SH-SY5Y (cell line): ENCODE data around the gene ECHDC3.

ENCODE experiments used
- GATA2 ChIP-seq: IDR thresholded peaks from 2 replicates; pipeline ENCODE4 v1.6.1; 2011; ENCODE audit warnings: mild to moderate bottlenecking, low read depth, low read length
- GATA3 ChIP-seq: IDR thresholded peaks from 2 replicates; pipeline ENCODE4 v1.6.1; 2011; ENCODE audit warnings: low read depth, mild to moderate bottlenecking, low read length, moderate library complexity

- TF ChIP-seq GATA2 (no peak), GATA3 (no peak)
Observed at GRCh38 chr10:11741608-11742007, 574 bp upstream of the ECHDC3 start.
